ENCODE data around the gene HNRNPA1. TPM values are rescaled to one million over a fixed set of nuclear protein-coding genes. Genes with fewer than 3 reads are reported as not detected.

HNRNPA1 gene
- total and polyA plus RNA-seq, 9 of the 15 experiments (the other 6 are each of a cell fraction or from before 2014, with no cell fraction given) = 1,166 to 2,703 (median 1,815) TPM

GRCh38 chr12:54304187-54304810 lies 23.8 kb downstream of the HNRNPA1 start (continued):
- TF ChIP-seq HNRNPL (IDR thresholded peaks at IDR 0.05; ENCODE audit: low read depth, low read length) = peak; percentile 88
- peak; percentile 98 to 100 for TF ChIP-seq TBL1XR1 (IDR thresholded peaks at IDR 0.05; ENCODE audit: low read length in 2 of 2)
- no peak; the same call in 1 of the 2 replicates for TF ChIP-seq ZNF431 (CRISPR knock-in tag; IDR thresholded peaks at IDR 0.05)
- TF ChIP-seq FOXJ2 (tag; IDR thresholded peaks at IDR 0.05) = no peak
- no peak for TF ChIP-seq NFE2L1 (tag; IDR thresholded peaks at IDR 0.05; ENCODE audit: borderline replicate concordance, low read depth)
- TF ChIP-seq ZNF277 (CRISPR knock-in tag; IDR thresholded peaks at IDR 0.05; ENCODE audit: borderline replicate concordance) = no peak
- TF ChIP-seq TFAP4 (CRISPR knock-in tag; IDR thresholded peaks at IDR 0.05; ENCODE audit: borderline replicate concordance) = peak; percentile 99
- TF ChIP-seq MED1 (CRISPR knock-in tag; IDR thresholded peaks at IDR 0.05; ENCODE audit: borderline replicate concordance) = no peak
- peak; percentile 62; the same call in 1 of the 2 replicates for TF ChIP-seq NR2C2 (CRISPR knock-in tag; IDR thresholded peaks at IDR 0.05)
- TF ChIP-seq NR2C2 (tag; IDR thresholded peaks at IDR 0.05) = peak; percentile 73
- TF ChIP-seq CBX5 (IDR thresholded peaks at IDR 0.05; ENCODE audit: borderline replicate concordance, low read depth) = peak; percentile 62
- no peak for TF ChIP-seq ZNF436 (CRISPR knock-in tag; IDR thresholded peaks at IDR 0.05)
- TF ChIP-seq SMAD4 (CRISPR knock-in tag; conservative IDR thresholded peaks at IDR 0.05) = peak; percentile 99
- no peak for TF ChIP-seq RBM22 (IDR thresholded peaks at IDR 0.05; ENCODE audit: low read depth, low read length, poor library complexity, severe bottlenecking)
- TF ChIP-seq ZFPM2 (CRISPR knock-in tag; IDR thresholded peaks at IDR 0.05) = no peak
- no peak for TF ChIP-seq MAFK (IDR thresholded peaks at IDR 0.05; ENCODE audit: low read length)
- no peak for TF ChIP-seq HOMEZ (CRISPR knock-in tag; IDR thresholded peaks at IDR 0.05)
- no peak for TF ChIP-seq ZNF175 (CRISPR knock-in tag; IDR thresholded peaks at IDR 0.05; ENCODE audit: low read depth)
- peak; percentile 88; the same call in 1 of the 2 replicates for TF ChIP-seq NR1H2 (CRISPR knock-in tag; IDR thresholded peaks at IDR 0.05)
- peak; percentile 93 for TF ChIP-seq HLTF (IDR thresholded peaks at IDR 0.05)

Measured in K562 (cell line).